Stimulated activated CD4-positive, alpha-beta T cell treated with anti-CD3 and anti-CD28 coated beads, Interleukin-12 subunit alpha, Interleukin-12 subunit beta, amount 100 ng/mL, for 48 hours (primary cell): ENCODE data around the gene RAB13.

Source experiments
- DNase-seq, 3 donors: peaks; one replicate each; pipeline ENCODE4 v3.0.0-alpha.2; 2020; ENCODE audit warnings: low read depth in 2 of 3, low spot score in 1 of 3

RAB13 gene

DNA sequence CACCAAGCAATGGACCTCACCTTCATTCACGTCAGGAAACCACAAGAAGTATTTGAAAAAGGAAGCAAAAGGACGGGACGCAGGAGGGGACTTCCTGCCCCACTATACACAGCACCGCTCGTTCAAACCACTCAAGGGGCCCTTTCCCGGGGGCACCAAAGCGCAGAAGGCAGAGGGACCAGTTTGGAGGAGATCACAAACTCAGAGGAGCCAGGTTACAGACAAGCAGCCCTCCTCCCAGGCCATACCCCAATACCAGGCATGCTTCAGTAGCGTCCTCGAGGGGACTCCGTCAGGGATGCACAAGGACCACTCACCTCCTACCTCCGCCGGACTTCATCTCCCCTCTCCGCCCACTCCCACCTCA lies 28.4 kb downstream of the RAB13 start:
- peak in 1 of 3 donors; percentile 22 for DNase-seq

DNA sequence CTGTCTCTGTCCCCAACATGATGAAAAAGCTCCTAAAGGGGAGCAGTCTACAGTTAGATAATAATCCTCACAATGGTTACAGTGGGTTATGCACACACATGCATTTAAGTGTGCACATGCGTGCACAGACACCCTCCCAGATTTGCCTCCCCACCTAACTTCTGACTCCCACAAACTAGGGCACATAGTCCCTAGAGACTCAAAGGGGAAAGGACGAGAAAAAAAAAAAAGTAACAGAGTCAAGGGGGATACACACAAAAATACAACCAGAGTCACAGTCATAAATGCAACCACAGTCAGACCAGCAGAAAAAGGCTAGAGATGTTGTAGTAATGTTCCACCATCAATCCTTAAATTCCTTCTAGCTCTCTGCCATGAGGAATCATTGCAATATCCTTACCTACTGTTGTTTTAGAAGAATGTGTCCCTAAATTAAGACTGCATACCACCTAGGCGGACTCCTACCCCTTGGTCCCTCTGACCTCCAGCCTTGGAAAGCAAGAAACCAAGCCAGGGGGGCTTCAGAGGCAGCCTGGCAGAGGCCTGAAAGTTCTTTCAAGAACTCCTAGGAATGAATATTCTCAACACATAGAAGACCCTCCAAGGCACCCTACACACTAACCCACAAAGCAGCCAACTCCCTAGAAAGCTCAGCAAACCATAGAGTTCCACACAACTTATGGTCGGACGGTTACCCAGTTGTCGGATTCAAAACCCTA lies 29.0 kb downstream of the RAB13 start:
- DNase-seq: no peak

DNA sequence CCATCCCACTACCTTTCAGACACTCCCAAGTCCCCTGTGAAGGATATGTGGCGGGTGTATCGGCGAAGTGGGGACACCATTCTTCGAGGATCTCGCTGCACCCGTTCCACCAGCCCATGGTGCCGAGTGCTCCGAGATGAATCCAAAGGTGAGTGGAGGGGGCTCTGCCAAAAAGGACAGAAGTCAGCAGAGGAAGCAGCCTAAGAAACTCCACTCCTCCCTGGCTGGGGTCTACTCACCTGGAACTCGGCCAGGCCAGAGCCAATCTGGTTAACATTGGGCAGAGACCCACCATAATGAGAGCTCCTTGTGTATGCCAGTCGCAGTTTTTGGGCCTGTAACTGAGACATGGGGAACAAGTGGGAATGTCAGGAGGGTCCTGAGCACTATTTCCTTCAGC lies 31.3 kb downstream of the RAB13 start:
- DNase-seq: no peak

DNA sequence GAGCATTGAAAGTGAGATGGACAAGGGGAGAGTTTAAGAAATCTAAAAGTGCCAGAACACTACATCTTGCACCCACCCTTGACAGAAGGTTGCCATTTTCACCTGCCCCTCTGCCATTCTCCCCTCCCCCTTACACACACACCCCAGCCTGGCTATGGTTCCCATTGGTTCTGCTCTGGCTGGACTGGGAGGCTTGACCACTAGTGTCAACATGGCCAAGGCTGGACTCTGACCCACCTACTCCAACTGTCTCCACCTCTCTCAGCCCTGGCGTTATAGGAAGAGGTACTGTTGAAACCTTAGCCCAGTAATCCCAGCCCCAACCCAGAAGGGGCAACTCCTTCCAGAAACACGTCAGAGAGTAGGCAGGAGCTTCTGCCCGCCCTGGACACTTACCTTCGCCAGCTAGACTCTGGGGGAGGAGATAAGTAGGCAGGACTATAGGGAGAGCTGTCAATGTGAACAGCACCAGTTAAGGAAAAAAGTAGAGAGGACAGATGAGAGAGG lies 32.2 kb downstream of the RAB13 start:
- DNase-seq: no peak

DNA sequence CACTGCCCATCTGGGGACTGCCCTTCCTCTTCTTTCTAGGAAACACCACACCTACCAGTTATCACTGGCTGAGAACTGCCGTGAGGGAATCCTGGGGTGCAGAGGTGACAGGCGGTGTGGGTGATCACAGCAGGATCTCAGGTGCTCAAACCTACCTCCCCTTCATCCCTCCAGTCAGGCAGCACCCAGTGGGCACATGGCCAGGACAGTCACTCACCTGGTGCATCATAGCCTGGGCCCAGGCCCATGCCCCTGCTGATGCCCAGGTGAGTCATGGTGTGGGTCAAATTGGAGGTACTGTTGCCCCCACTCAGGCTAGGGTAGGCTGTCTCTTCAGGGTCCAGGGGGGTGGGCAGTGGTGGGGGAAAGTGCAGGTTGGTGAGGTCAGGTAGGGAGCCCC lies 34.3 kb downstream of the RAB13 start:
- no peak for DNase-seq

DNA sequence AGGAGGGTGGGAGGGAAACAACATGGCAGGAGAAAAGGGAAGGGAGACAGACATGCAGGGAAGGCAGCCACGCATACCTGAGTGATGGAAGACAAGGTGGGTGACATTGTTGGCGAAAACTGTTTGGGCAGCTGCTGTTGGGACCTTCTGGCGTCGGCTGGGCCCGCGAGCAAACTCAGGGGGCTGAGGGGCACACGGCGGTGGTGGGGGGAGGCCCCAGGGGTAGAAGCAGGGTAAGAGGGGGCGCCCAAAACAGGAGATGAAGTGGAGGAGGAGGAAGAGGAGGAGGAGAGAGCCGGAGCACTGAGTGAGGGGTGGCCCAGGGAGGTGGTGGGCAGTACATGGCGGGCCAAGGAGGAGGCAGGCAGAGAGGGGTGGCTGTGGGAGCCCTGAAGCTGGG lies 35.0 kb downstream of the RAB13 start:
- DNase-seq: no peak

DNA sequence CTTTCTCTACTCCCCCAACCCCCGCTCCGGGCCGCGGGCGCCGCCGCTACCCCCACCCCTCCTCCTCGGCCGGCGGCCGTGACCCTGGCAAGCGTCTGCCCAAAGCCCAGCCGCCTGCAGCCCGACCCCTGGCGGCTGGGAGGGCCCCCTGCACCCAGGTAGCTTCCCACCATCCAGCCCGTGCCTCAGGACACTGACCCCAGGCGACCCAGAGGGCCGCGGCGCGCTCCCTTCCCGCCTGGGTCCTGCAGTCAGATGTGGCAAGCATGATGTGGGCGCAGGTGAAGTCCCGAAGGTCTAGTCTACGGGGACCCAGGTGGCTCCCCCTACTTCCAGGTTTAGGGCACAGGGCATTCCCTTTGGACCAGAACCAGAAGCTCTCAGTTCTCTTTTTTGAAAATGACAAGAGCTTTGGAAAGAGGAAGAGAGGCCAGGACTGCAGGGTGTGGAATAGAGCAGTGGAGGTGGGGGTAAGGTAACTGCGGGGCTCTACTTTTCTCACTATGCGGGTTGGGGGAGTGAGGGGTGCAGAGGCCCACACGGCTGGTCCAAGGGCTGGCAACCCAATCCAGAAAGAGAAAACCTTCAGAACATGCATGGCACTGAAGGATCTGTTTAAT lies 39.4 kb downstream of the RAB13 start, which contains the start of gene DENND4B:
Gene DENND4B (minus strand): TSS at position 97 of the 620 bp plus-strand sequence. CDS start 2,344 bp downstream, outside the sequence.
- DNase-seq: peak; percentile 57 to 76 (median 57)

DNA sequence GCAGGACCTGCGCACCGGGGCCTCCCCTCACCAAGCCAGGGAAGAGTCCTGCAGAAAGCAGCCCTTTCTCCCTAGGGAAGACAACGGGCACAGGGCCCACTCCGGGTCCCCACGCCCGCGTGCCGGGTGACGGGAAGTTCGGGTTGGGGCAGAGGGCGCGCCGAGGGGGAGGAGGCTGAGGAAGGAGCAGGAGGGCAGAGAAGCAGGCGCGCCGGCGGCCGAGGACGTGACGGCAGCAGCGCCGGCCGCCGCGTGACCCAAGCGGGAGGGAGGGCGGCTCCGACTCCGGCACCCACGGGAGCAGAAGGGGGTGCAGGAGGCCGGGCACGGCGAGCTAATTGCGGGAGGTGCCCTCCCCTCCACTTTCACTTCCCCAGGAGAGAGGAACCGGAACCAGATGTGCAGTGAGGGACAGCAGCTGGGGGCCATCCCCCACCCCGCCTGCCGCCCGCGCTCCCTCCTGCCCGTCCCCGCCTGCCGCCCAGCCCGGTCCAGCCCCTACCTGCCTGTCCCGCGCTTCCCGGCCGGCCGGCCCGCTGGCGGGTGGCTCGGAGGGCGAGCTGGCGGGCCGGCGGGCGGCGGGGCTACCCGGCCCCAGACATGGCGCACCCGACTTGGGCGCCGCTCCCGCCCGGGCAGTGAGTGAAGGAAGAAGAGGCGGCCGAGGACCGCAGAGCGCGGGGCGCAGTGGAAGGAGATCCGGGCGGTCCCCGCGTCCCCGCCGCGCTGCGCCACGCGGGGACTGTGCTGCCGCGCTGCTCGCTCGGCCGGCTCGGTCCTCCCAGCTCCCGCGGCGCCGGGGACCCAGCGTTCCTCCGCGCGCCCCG lies 40.1 kb downstream of the RAB13 start:
- peak; percentile 38 to 62 (median 54) for DNase-seq

DNA sequence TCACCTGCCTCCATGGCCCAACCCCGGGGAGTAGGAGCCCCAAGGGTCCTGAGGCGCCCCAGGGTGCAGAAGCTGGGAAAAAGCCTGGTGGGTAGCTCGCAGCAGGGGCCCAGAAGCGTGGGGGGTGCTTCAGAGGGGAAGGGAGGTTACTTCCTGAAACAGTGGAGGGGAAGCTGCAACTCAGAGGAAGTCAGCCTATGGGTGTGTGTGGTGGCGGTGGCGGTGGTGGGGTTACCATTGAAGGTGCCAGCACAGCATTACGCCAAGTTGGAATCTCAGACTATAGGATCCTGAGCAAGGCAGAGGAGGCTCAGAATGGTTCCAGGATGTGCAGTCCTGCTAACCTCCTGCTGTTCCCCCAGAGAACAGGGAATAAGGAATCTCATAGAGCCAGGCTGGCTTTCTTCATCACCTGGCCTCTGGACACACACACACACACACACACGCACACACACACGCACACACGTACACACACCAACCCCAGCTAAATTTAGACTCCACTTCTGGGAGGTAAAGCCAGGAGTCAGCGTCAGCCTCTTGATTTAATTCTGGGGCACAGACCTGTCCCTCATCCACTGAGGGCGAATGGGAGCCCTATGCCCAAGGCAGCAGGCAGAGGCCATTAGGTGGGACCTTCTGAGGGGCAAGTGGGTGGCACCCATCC lies 40.9 kb downstream of the RAB13 start:
- peak; percentile 52 to 61 (median 59) for DNase-seq

DNA sequence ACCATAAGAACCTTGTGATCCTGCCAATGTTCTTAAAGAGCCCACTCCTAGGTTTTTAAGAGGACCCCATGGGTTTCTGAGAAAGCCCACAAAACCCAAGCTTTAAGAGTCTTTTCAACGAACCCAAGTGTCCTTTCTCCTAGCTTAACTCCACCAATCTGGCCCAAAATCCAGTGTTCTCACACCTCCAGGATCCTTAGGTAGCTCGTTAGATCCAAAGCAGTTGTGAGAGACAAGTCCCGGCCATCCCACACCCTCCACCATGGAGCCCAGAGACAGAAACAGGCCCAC lies 41.4 kb downstream of the RAB13 start:
- DNase-seq: no peak

DNA sequence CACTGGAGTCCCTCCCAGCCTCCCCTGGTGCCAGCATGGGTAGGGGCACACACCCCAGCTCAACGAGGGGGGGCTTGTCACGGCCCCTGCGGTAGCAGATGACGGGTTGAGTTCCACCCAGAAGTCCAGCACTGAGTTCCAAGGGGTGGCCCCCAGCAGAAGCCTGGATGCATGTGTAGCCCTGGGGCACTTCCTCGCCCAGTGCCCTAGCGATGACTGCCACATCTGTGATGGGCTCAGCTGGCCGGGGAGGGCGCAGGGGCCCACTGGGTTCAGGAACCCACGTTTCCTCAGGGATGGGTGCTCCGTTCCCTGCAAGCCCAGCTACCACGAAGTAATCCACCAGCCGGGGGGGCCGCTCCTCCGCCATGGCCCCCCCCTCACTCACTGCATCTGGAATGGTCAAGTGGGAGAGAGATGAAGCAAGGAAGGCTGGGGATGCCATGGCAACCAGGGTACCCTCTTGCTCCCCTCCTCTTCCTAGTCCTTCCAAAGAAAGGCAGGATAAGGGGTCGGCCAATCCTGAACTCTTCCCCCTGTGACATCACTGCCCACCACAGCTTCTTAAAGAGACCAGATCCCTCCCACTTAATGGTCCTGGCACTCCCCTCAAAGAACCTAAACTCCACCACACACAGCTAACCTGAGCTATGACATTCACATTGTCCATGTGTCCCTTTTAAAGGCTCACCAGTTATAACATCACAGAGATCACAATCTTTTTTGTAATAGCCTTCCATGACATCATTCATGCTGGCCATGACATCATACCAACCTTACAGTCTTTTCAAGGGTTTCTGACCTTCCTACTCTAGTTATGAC lies 41.9 kb downstream of the RAB13 start:
- no peak for DNase-seq

DNA sequence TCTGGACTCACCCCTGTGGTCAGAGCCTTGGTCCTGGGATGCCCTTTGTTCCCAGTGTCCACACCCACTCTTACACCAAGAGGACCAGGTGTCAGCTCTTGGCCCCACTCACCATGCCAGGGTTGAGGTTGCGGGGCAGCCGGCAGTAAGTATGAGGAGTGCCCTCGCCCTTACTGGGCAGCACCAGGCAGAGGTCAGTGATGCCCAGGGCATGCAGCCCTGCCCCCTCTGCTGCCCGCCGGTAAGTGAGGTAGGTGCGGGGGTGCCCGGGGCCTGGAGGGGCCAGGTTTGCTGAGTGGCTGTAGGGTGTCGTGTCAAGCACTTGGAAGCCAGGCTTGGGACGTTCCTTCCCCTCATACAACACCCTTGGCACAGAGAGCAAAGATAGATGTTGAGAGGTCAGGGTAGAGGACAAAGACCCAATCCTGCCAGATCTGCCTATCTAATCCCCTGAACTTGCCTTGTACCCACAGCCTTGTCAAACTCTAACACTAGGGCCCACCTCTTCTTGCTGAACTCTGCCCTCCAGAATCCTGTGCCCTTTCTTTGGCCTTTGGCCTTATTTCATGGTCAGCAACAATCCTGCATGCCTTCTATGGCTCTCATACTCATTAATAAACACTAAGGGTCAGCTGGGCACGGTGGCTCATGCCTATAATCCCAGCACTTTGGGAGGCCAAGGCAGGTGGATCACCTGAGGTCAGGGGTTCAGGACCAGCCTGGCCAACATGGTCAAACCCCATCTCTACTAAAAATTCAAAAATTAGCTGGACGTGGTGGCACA lies 43.2 kb downstream of the RAB13 start:
- no peak for DNase-seq

DNA sequence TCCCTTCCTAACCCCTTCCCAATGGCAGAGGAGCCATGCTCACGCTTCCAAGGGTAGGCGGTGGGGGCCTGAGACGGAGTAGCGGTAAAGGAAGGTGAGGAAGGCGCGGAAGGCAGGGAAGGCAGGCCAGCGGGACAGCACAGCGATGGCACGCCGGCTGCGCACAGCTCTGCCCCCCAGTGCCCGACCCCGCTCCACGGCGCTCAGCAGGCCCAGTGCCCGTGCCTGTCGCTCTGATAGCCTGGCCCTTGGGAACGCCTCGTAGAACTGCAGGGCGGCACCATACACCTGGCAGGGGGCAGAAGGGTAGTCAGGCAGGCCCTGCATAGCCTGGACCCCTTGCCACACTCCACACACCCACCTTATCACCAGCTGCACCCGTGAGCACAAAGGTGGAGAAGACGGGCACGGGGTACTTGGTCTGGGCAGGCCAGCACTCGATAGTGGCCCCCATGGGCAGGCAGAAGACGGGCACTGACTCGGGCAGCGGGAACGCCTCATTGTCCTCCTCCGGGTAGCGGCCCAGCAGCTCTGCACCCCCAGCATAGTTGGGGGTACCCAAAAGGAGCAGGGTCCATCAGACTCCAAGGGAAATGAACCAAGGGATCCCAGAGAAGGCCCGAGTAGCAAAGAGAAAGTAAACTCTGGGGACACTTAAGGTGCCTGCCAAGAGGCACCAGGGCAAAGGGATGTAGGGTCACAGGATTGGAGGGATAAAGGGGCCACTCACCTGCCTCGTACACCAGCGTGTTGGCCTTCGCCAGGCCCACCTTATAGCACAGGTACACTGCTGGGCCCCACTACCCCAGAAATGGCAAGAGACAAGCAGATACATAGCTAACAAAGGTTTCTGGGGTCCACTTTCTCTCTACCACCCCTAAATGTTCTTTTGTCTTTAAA lies 44.1 kb downstream of the RAB13 start:
- no peak for DNase-seq

DNA sequence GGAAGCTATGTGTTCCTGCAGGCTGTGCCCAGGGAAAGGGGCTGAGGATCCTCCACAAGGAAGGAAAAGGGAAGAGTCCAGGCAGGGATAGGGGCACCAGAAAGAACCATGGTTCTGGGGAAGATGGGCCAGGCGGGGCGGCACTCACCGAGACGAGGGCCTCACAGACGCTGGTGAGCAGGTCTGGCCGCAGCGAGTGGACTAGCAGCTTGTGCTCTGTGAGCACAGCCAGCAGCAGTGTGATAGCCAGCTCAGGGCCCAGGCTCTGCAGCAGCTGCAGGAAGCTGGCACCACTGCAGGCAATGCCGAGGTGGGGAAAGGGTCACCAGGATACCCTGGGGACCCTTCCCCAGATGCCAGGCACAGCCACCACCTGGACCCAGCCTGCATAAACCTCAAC lies 45.4 kb downstream of the RAB13 start:
- no peak for DNase-seq

DNA sequence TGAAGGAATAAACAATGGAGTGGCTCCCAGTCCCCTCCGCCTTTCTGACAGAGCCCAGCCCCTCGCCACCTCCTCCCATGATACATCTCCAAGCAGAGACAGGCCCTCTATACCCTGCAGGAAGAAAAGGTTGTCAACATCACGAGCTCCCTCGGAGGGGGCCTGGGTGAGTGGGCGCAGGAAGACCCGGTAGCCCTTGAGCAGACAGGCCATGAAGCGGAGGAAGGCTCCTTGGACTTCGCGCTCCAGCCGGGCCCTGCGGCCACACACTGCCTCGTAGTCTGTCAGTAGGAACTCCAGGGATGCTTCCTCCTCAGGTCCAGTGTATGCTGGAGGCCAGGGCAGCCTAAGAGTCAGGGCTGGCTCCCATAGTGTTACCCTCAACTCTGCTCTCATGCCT lies 46.7 kb downstream of the RAB13 start:
- DNase-seq: no peak

DNA sequence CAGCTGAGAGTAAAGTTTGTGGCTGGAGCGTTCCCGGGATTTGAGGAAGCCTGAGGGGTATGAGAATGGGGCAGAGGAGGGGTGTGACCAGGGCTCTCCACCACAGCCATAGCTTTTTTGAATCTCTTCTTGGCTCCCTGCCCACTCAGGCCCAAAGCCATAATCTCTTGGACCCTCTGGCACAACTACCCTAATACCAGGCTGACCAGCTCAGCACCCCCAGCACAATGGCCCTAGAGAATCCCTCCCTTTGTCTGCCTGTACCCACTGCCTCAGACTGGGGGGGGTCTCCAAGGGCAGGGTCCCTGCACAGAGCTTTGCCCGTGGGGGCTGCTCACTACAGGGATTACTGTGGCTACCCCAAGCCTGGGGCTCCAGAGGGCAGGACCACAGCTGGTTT lies 47.1 kb downstream of the RAB13 start:
- no peak for DNase-seq

DNA sequence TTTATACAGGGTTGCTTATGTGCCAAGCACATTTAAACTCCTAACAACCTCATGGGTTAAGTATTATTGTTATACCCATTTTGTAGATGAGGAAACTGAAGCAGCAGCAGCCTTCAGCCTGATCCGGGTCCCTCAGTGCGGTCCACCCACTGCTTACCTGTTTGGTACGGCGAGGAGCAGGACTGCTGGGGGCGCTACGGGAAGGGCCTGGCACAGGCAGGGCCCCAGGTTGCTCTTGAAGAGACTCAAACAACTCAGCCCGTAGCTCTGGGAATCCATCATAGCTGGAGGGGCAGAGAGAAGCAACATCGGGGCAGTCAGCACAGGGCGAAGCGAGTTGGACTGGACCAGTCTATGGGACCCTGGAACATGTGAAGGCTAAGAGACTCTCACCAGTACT lies 48.8 kb downstream of the RAB13 start:
- no peak for DNase-seq

DNA sequence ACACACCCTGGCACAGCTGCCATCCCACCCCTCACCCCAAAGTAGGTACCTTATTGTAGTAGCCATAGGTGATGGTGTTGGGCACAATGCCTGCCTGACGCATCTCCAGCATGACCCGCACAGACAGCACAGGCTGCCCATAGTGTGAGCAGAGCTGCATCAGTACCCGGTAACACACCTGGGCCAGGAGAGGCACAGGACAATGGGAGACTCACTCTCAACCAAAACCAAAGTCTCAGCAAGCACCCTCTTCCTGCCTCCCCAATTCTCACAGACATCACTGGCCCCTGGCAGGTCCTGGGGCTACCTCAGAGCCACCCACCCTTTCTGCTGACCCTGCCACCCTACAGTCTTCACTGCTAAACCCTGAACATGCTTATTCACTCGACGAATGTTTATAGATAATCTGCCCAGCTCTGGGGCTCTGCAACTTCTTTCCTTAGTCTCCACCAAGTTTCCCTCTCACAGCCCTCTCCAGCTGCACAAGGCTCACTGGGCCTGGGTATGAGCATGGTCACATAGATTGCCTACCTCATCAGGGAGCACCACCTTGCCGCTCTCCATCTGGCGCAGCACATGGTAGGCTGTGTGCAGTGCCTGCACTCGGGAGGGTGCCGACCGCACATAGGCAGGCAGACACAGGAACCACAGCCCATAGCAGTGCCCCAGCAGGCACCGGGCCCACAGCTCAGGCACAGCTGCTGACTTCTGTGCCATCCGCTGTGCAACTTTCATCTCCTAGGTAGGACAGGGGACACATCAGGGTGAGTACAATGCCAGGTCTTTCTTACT lies 49.9 kb downstream of the RAB13 start:
- no peak for DNase-seq
